Measurements from ENCODE around the gene NAT8L. TPM values are rescaled to one million over a fixed set of nuclear protein-coding genes. Genes with fewer than 3 reads are reported as not detected.

The NAT8L gene
- total RNA-seq, 4 donors from 2014 or later, result 7.3 to 39.0 (median 14.1) TPM

DNA sequence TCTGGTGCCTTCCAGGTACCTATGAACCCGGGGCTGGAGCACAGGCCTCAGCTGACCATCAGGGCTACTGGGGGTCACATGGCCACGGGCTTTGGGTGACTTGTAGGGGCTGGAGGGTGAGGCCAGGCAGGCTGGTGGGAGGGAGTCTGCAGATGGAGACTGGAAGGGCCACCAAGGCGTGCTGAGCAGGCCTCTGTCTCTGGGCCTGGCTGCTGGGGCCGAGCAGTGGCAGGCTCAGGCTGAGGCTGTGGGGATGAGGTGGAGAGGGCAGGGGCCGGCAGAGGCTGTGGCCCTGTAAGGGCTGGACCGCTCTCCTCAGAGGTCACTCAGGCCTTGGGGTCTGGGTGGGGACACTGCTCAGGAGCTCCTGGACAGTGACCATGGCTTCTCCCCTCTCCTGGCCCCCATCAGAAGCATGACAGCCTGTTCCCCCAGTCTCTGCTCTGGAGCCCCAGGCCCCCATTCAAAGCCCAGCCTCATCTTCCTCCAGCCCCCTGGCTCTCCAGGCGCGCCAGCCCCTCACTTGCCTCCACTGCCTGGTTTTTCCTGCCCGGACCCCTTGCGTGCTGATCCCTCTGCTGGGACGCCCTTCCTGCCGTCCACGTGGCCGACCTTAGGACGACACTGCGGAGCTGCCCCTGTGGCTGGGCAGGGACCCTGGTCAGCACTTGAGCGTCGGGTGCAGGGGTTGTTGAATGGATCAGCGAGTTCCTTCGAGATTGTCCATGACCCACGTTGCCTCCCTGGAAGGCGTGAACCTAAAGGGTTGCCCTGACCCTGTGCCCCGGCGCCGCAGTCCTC lies 11.1 kb upstream of the NAT8L start:
- peak; percentile 18 for DNase-seq (ENCODE audit: low spot score)
- no peak for TF ChIP-seq CTCF (IDR thresholded peaks at IDR 0.05)
- ATAC-seq (ENCODE audit: low FRiP score), result no peak

GRCh38 chr4:2048831-2049230 lies 10.3 kb upstream of the NAT8L start:
- TF ChIP-seq CTCF (IDR thresholded peaks at IDR 0.05), result no peak
- ATAC-seq (ENCODE audit: low FRiP score) (no peak), DNase-seq (ENCODE audit: low spot score) (no peak)

- no peak for DNase-seq (ENCODE audit: low spot score)
- no peak for ATAC-seq (ENCODE audit: low FRiP score)
- no peak for TF ChIP-seq CTCF (IDR thresholded peaks at IDR 0.05)
Observed at GRCh38 chr4:2049381-2049780, 9.7 kb upstream of the NAT8L start.

DNA sequence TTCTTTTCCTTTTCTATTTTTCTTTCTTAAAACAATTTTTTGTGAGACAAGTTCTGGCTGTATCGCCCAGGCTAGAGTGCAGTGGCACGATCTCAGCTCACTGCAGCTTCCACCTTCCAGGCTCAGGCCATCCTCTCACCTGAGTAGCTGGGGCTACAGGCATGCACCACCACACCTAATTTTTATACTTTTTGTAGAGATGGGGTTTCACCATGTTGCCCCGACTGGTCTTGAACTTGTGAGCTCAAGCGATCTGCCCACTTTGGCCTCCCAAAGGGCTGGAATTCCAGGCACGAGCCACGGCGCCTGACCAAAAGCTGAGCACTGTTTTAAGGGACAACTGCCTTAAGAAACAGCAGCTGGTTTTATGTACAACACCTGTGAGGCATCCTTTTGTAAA lies 9.3 kb upstream of the NAT8L start:
- DNase-seq (ENCODE audit: low spot score), result no peak
- TF ChIP-seq CTCF (IDR thresholded peaks at IDR 0.05), result no peak
- no peak for ATAC-seq (ENCODE audit: low FRiP score)

GRCh38 chr4:2051086-2051485 lies 8.0 kb upstream of the NAT8L start:
- no peak for DNase-seq (ENCODE audit: low spot score)
- TF ChIP-seq CTCF (IDR thresholded peaks at IDR 0.05), result no peak
- no peak for ATAC-seq (ENCODE audit: low FRiP score)

- TF ChIP-seq CTCF (IDR thresholded peaks at IDR 0.05), result no peak
- ATAC-seq (ENCODE audit: low FRiP score) (no peak), DNase-seq (ENCODE audit: low spot score) (no peak)
Observed at GRCh38 chr4:2054217-2054616, 4.9 kb upstream of the NAT8L start.

DNA sequence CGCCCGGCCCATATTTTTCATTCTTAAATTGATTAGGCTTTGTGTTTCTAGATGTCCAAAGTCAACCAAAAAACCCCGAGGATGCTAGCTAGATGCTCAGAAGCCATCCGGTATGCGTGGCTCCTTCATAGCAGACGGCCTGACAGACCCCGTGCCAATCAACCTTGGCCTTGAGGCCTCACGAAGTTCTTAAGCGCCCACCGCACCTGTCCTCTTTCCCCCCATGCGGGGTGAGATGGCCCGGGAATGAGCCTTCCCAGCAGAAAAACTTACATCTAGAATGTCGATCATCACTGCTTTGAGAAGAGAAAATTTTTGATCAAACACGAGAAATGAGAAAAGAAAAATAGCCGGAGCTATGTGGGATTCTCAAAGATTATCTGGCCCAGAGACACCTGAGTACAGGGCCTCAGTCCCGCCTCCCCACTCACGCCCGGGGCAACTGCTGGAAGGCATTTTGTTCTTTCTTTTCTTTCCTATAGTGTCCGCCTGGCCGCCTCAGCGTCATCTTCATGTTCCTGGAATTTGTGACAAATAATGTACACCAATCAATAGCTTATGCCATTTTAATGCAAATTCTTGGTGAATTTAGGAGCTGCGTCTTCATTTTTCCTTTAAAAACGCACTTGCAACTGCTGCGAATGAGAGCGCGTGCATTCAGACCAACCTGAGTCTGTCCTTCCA lies 1.6 kb upstream of the NAT8L start:
- DNase-seq (ENCODE audit: low spot score) (no peak), ATAC-seq (ENCODE audit: low FRiP score) (no peak)
- TF ChIP-seq CTCF (IDR thresholded peaks at IDR 0.05), result no peak
